ENCODE data around the gene TRIM63.

GRCh38 chr1:26077524-26077923, 10.1 kb upstream of the TRIM63 start:
- TF ChIP-seq IRF9 (tag; IDR thresholded peaks at IDR 0.05) (no peak), CCAR2 (IDR thresholded peaks at IDR 0.05; ENCODE audit: low read depth, low read length) (no peak), CTCF (IDR thresholded peaks at IDR 0.05 in 2 of 3, conservative IDR thresholded peaks at IDR 0.05 in 1 of 3; ENCODE audit: insufficient read depth in 2 of 3, low read depth in 1 of 3, low read length in 3 of 3) (no peak), PRMT5 (CRISPR knock-in tag; IDR thresholded peaks at IDR 0.05) (no peak), ZBTB43 (CRISPR knock-in tag; IDR thresholded peaks at IDR 0.05) (no peak), CHD2 (IDR thresholded peaks at IDR 0.05; ENCODE audit: low read depth, low read length) (no peak), AFF4 (CRISPR knock-in tag; IDR thresholded peaks at IDR 0.05) (no peak)
